IPS-15b (cell line): ENCODE results near the gene PPFIBP1.

Experiments
- H3K27me3 ChIP-seq: one replicate; pipeline ENCODE4 v1.6.1; 2013; ENCODE audit warnings: low read length; ENCODE audit not compliant: control insufficient read depth, insufficient read depth
- H3K36me3 ChIP-seq: one replicate; pipeline ENCODE4 v1.6.1; 2013; ENCODE audit warnings: low read length; ENCODE audit not compliant: control insufficient read depth, insufficient read depth
- H3K4me1 ChIP-seq: one replicate; pipeline ENCODE4 v1.6.1; 2013; ENCODE audit warnings: mild to moderate bottlenecking, low read length; ENCODE audit not compliant: control insufficient read depth, insufficient read depth
- H3K4me3 ChIP-seq: one replicate; pipeline ENCODE4 v1.5.1; 2013; ENCODE audit warnings: low read depth, low read length
- H3K9ac ChIP-seq: one replicate; pipeline ENCODE4 v1.6.1; 2013; ENCODE audit warnings: low read depth, mild to moderate bottlenecking, low read length
- H3K9me3 ChIP-seq: one replicate; pipeline ENCODE4 v1.6.1; 2013; ENCODE audit warnings: mild to moderate bottlenecking, low read length; ENCODE audit not compliant: control insufficient read depth, insufficient read depth

Gene PPFIBP1

DNA sequence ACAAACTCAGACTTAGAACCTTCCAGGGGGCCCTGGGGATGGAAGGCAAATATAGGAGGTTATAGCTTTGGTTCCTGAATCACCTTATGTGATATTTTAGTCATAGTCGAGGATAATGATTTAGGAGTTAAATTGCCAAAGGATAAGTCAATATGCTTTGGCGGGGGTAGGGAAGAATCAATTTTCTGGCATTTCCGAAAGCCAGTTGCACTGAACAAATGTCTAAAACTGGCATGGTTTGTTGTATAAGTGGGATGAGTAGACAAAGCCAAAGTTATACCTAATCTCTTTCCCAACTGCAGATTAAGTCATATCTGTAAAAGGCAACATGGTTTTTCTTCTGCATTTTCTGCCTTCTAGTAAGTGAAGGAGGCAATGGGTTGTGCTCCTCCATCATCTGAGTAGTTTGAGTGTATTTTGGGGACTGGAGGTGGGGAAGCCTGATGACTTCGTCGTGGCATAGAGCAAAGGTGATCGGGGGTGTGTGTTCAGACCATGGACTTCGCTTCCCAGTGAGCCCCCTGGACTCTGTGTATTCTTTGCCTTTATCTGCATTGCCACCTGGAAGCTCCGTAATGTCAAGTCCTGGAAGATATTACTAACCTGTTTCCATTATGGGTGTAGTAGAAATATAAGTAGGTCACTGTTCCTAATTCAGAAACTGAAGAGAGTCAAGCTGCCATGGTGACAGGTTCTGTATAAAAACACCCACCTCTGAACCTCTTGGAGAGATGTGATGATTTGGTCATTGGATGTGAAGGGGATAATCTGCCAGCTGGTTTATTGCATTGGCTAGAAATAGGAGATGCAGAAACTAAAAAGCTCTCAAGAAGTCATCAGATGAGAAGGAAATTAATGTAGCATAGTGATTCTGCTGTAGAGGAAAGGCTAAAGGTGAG, 24.5 kb downstream of the PPFIBP1 start:
- H3K9ac ChIP-seq, result no peak overlapping the region
- no peaks in the 10 kb centered on the region for H3K27me3 ChIP-seq
- H3K9me3 ChIP-seq, result no peaks in the 10 kb centered on the region
- H3K4me1 ChIP-seq, result peaks cover 14% of the 10 kb centered on the region
- H3K36me3 ChIP-seq, result no peaks in the 10 kb centered on the region
- H3K4me3 ChIP-seq, result no peak overlapping the region

DNA sequence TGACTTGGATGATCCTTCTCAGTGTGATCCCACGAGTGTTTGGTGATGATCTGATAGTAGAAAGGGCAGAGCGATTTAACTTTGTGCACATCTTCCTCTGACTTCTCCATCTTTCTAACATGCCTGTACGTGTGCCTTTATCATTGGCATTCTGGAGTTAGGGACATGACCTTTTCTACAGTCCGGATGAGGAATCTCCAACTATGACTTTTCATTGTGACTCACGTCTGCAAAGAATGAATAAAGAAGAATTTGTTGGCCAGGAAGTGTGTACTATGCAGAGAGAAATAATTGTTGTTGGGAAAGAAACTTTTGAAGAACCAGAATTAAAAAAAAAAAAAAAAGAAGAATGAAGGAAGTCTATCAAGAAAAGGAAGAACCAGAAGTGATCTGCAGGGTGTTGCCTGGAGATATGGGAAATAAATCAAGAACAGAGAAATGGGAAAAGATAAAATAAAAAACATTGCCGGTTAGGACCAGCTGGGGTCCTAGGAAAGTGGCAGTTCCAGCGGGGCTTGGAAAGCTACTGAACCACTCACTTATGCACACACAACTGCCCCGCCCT, 25.3 kb downstream of the PPFIBP1 start:
- H3K4me3 ChIP-seq, result no peak overlapping the region

GRCh38 chr12:27549801-27550652, 26.0 kb downstream of the PPFIBP1 start:
- H3K4me1 ChIP-seq, result peaks cover 14% of the 10 kb centered on the region
- no peaks in the 10 kb centered on the region for H3K9me3 ChIP-seq
- no peak overlapping the region for H3K4me3 ChIP-seq
- H3K9ac ChIP-seq, result no peak overlapping the region
- no peaks in the 10 kb centered on the region for H3K27me3 ChIP-seq
- H3K36me3 ChIP-seq, result no peaks in the 10 kb centered on the region

More for the DNA sequence above, 25.3 kb downstream of the PPFIBP1 start:
- no peaks in the 10 kb centered on the region for H3K9me3 ChIP-seq
- no peaks in the 10 kb centered on the region for H3K27me3 ChIP-seq
- no peak overlapping the region for H3K9ac ChIP-seq
- peaks cover 14% of the 10 kb centered on the region for H3K4me1 ChIP-seq
- no peaks in the 10 kb centered on the region for H3K36me3 ChIP-seq

- no peak overlapping the region for H3K9ac ChIP-seq
- no peaks in the 10 kb centered on the region for H3K9me3 ChIP-seq
- peaks cover 14% of the 10 kb centered on the region for H3K4me1 ChIP-seq
- H3K27me3 ChIP-seq, result no peaks in the 10 kb centered on the region
- no peak overlapping the region for H3K4me3 ChIP-seq
- no peaks in the 10 kb centered on the region for H3K36me3 ChIP-seq
Observed at GRCh38 chr12:27550653-27550975, 26.6 kb downstream of the PPFIBP1 start.

GRCh38 chr12:27551172-27551840, 27.3 kb downstream of the PPFIBP1 start:
- H3K4me1 ChIP-seq, result peaks cover 14% of the 10 kb centered on the region
- H3K9ac ChIP-seq, result no peak overlapping the region
- no peaks in the 10 kb centered on the region for H3K36me3 ChIP-seq
- no peaks in the 10 kb centered on the region for H3K9me3 ChIP-seq
- H3K4me3 ChIP-seq, result no peak overlapping the region
- H3K27me3 ChIP-seq, result no peaks in the 10 kb centered on the region

DNA sequence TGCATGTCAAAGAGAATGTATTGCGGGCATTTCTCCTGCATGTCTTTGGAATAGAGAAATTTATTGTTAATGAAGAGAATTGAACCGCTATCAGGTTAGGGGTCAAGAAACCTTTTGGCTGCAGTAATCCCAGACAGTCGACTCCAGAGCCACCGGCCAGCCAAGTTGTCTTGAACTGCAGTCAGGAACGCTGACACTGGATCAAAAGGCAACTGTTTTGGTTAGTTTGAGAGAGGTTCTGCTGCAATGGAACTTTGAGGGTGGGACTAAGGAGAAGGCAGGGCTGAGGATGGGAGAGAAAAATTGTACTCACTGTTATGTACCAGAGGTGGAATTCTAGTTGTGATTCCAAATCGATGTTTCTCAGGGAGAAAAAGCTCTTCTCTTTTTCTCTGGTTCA, 28.2 kb downstream of the PPFIBP1 start:
- no peaks in the 10 kb centered on the region for H3K27me3 ChIP-seq
- H3K9ac ChIP-seq, result no peak overlapping the region
- no peak overlapping the region for H3K4me3 ChIP-seq
- no peaks in the 10 kb centered on the region for H3K9me3 ChIP-seq
- H3K36me3 ChIP-seq, result no peaks in the 10 kb centered on the region
- H3K4me1 ChIP-seq, result peaks cover 14% of the 10 kb centered on the region

GRCh38 chr12:27552886-27553560, 29.0 kb downstream of the PPFIBP1 start:
- peaks cover 14% of the 10 kb centered on the region for H3K4me1 ChIP-seq
- H3K27me3 ChIP-seq, result no peaks in the 10 kb centered on the region
- H3K4me3 ChIP-seq, result no peak overlapping the region
- no peaks in the 10 kb centered on the region for H3K9me3 ChIP-seq
- no peak overlapping the region for H3K9ac ChIP-seq
- H3K36me3 ChIP-seq, result no peaks in the 10 kb centered on the region

DNA sequence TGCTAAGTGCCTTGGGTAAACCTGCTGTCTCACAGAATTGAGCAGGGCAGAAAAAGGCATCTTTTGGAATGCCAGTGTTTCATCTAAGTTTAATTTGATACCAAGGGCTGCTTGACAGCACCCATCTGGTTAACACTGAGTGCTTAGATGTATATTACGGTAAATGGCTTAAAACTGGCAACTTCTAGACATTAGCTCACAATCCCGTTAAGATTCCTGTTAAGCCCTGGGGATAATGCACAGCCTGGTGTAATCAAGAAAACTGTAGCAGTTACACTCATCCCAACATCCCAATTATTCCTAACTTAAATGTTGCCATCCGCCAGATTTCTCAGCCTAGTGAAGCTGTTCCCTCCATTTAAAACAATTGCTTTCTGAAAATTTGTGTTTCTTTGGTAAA, 29.9 kb downstream of the PPFIBP1 start:
- no peaks in the 10 kb centered on the region for H3K27me3 ChIP-seq
- H3K36me3 ChIP-seq, result no peaks in the 10 kb centered on the region
- no peak overlapping the region for H3K9ac ChIP-seq
- peaks cover 14% of the 10 kb centered on the region for H3K4me1 ChIP-seq
- H3K4me3 ChIP-seq, result no peak overlapping the region
- H3K9me3 ChIP-seq, result no peaks in the 10 kb centered on the region

GRCh38 chr12:27554421-27555186, 30.6 kb downstream of the PPFIBP1 start:
- Histone ChIP-seq H3K4me3 (no peak overlapping the region), H3K9ac (no peak overlapping the region), H3K4me1 (peaks cover 13% of the 10 kb centered on the region), H3K27me3 (no peaks in the 10 kb centered on the region), H3K36me3 (no peaks in the 10 kb centered on the region), H3K9me3 (no peaks in the 10 kb centered on the region)

GRCh38 chr12:27555361-27555760, 31.4 kb downstream of the PPFIBP1 start:
- H3K9me3 ChIP-seq, result no peaks in the 10 kb centered on the region
- H3K36me3 ChIP-seq, result no peaks in the 10 kb centered on the region
- no peaks in the 10 kb centered on the region for H3K27me3 ChIP-seq
- H3K4me1 ChIP-seq, result peaks cover 6% of the 10 kb centered on the region
- no peak overlapping the region for H3K4me3 ChIP-seq
- H3K9ac ChIP-seq, result no peak overlapping the region
